ENCODE results near the gene PADI2.
A peak's percentile ranks its signal among the peaks of the same experiment; 100 is the strongest.

Gene PADI2

GRCh38 chr1:17061892-17062291 lies 57.4 kb downstream of the PADI2 start:
- Histone ChIP-seq H3K9ac (ENCODE audit: low read length) (no peak overlapping the region), H3K27ac (ENCODE audit: low read length) (no peak overlapping the region), H3K36me3 (ENCODE audit: control insufficient read depth, low read depth, low read length) (no peaks in the 10 kb centered on the region), H3K9me3 (ENCODE audit: control insufficient read depth, low read depth, low read length) (no peaks in the 10 kb centered on the region), H3K4me1 (ENCODE audit: control insufficient read depth, low read depth, low read length) (peaks cover 8% of the 10 kb centered on the region), H3K27me3 (ENCODE audit: control insufficient read depth, insufficient read depth, low read length) (no peaks in the 10 kb centered on the region), H3K4me3 (ENCODE audit: low read length) (no peak overlapping the region)

- peaks cover 8% of the 10 kb centered on the region for H3K4me1 ChIP-seq (ENCODE audit: control insufficient read depth, low read depth, low read length)
- H3K4me3 ChIP-seq (ENCODE audit: low read length), result no peak overlapping the region
- no peaks in the 10 kb centered on the region for H3K9me3 ChIP-seq (ENCODE audit: control insufficient read depth, low read depth, low read length)
- H3K9ac ChIP-seq (ENCODE audit: low read length), result no peak overlapping the region
- no peaks in the 10 kb centered on the region for H3K27me3 ChIP-seq (ENCODE audit: control insufficient read depth, insufficient read depth, low read length)
- H3K27ac ChIP-seq (ENCODE audit: low read length), result no peak overlapping the region
- H3K36me3 ChIP-seq (ENCODE audit: control insufficient read depth, low read depth, low read length), result no peaks in the 10 kb centered on the region
Measured at GRCh38 chr1:17061486-17061885, 57.8 kb downstream of the PADI2 start.

DNA sequence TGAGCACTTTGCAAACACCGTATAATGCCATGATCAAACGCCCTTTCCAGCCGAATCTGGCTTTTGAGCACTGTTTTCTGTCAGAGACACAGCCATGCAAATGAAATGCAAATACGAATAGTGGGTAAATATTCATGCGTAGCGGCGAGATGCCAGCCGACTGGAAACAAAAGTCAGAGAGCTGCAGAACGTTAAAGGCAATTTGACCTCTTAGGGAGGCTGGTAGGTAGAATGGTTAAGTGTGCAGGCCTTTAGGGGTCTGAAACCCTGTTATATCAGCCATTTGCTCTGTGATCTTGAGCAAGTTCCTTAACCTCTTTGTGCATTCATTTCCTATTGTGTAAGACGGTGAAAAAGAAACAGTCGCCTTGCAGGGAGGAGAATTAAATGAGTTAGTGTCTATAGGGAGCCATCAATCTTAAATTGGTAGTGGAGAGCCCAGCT lies 58.9 kb downstream of the PADI2 start:
- Histone ChIP-seq H3K9me3 (ENCODE audit: control insufficient read depth, low read depth, low read length) (no peaks in the 10 kb centered on the region), H3K27ac (ENCODE audit: low read length) (no peak overlapping the region), H3K9ac (ENCODE audit: low read length) (no peak overlapping the region), H3K27me3 (ENCODE audit: control insufficient read depth, insufficient read depth, low read length) (no peaks in the 10 kb centered on the region), H3K36me3 (ENCODE audit: control insufficient read depth, low read depth, low read length) (no peaks in the 10 kb centered on the region), H3K4me3 (ENCODE audit: low read length) (no peak overlapping the region), H3K4me1 (ENCODE audit: control insufficient read depth, low read depth, low read length) (peaks cover 8% of the 10 kb centered on the region)

DNA sequence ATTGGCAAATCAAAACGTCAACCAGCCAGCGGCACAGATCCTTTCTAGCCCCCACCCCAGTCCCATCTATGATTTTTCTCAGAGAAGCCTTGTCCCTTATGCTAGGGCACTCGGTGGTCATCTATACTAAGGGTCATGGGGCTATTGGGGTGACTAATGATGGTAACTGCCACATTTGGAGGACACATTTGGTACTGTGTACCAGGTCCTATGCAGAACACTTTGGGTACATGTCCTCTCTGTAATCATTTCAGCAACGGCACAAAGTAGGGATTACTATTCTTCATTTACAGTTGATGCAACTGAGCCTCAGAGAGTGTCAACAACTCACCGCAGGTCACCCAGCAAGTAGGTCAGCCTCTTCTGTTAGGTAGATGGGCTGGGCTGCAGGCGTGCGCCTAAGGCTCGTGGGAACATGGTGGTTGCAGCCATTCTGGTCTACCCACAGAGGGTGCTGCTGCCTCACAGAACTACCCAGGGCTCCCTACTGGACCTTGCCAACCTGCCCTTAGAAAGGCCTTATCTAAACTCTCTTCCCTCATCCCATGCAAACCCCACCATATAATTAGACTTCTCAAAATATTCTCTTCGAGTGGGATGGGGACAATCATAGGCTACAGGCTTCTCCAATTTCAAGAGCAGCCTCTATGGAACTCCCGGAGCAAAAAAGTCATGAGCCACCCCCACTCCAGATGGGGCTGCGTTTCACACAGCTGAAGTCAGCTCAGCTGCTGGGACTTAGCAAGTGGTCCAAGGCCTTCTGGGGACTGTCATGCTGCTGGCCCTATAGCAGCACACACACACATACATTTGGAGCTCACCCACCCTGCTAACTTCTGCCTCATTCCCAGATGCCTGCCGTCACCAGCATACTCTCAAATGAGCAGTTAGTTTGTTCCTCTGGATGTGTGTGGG lies 59.6 kb downstream of the PADI2 start:
- H3K36me3 ChIP-seq (ENCODE audit: control insufficient read depth, low read depth, low read length), result no peaks in the 10 kb centered on the region
- H3K27me3 ChIP-seq (ENCODE audit: control insufficient read depth, insufficient read depth, low read length), result no peaks in the 10 kb centered on the region
- H3K9me3 ChIP-seq (ENCODE audit: control insufficient read depth, low read depth, low read length), result no peaks in the 10 kb centered on the region
- H3K4me1 ChIP-seq (ENCODE audit: control insufficient read depth, low read depth, low read length), result peaks cover 8% of the 10 kb centered on the region
- no peak overlapping the region for H3K4me3 ChIP-seq (ENCODE audit: low read length)
- H3K9ac ChIP-seq (ENCODE audit: low read length), result no peak overlapping the region
- no peak overlapping the region for H3K27ac ChIP-seq (ENCODE audit: low read length)

- Histone ChIP-seq H3K27ac (ENCODE audit: low read length) (no peak overlapping the region), H3K36me3 (ENCODE audit: control insufficient read depth, low read depth, low read length) (peaks cover 1% of the 10 kb centered on the region), H3K9ac (ENCODE audit: low read length) (no peak overlapping the region), H3K4me3 (ENCODE audit: low read length) (no peak overlapping the region), H3K9me3 (ENCODE audit: control insufficient read depth, low read depth, low read length) (no peaks in the 10 kb centered on the region), H3K27me3 (ENCODE audit: control insufficient read depth, insufficient read depth, low read length) (no peaks in the 10 kb centered on the region), H3K4me1 (ENCODE audit: control insufficient read depth, low read depth, low read length) (peaks cover 15% of the 10 kb centered on the region)
Measured at GRCh38 chr1:17056551-17056950, 62.7 kb downstream of the PADI2 start.

GRCh38 chr1:17055801-17056200 lies 63.5 kb downstream of the PADI2 start:
- Histone ChIP-seq H3K4me3 (ENCODE audit: low read length) (no peak overlapping the region), H3K9ac (ENCODE audit: low read length) (no peak overlapping the region), H3K4me1 (ENCODE audit: control insufficient read depth, low read depth, low read length) (peaks cover 15% of the 10 kb centered on the region), H3K27ac (ENCODE audit: low read length) (no peak overlapping the region), H3K9me3 (ENCODE audit: control insufficient read depth, low read depth, low read length) (no peaks in the 10 kb centered on the region), H3K27me3 (ENCODE audit: control insufficient read depth, insufficient read depth, low read length) (no peaks in the 10 kb centered on the region), H3K36me3 (ENCODE audit: control insufficient read depth, low read depth, low read length) (peaks cover 7% of the 10 kb centered on the region)

- Histone ChIP-seq H3K4me1 (ENCODE audit: control insufficient read depth, low read depth, low read length) (peaks cover 6% of the 10 kb centered on the region), H3K9me3 (ENCODE audit: control insufficient read depth, low read depth, low read length) (no peaks in the 10 kb centered on the region), H3K27me3 (ENCODE audit: control insufficient read depth, insufficient read depth, low read length) (no peaks in the 10 kb centered on the region), H3K36me3 (ENCODE audit: control insufficient read depth, low read depth, low read length) (peaks cover 16% of the 10 kb centered on the region), H3K27ac (ENCODE audit: low read length) (peak within 1 kb of the TSS; percentile 14), H3K9ac (ENCODE audit: low read length) (peak within 1 kb of the TSS; percentile 66), H3K4me3 (ENCODE audit: low read length) (peak within 1 kb of the TSS; percentile 90)
Measured at GRCh38 chr1:17053685-17054410, 65.4 kb downstream of the PADI2 start, which contains the start of gene SDHB. SDHB (minus strand) TSS chr1:17054032; CDS start chr1:17054019, 13 bp downstream.

- no peaks in the 10 kb centered on the region for H3K27me3 ChIP-seq (ENCODE audit: control insufficient read depth, insufficient read depth, low read length)
- H3K9me3 ChIP-seq (ENCODE audit: control insufficient read depth, low read depth, low read length), result no peaks in the 10 kb centered on the region
- H3K27ac ChIP-seq (ENCODE audit: low read length), result no peak overlapping the region
- H3K9ac ChIP-seq (ENCODE audit: low read length), result peak overlapping the region; percentile 66
- H3K36me3 ChIP-seq (ENCODE audit: control insufficient read depth, low read depth, low read length), result peaks cover 16% of the 10 kb centered on the region
- peaks cover 6% of the 10 kb centered on the region for H3K4me1 ChIP-seq (ENCODE audit: control insufficient read depth, low read depth, low read length)
- peak overlapping the region; percentile 90 for H3K4me3 ChIP-seq (ENCODE audit: low read length)
Measured at GRCh38 chr1:17053086-17053684, 66.1 kb downstream of the PADI2 start.

DNA sequence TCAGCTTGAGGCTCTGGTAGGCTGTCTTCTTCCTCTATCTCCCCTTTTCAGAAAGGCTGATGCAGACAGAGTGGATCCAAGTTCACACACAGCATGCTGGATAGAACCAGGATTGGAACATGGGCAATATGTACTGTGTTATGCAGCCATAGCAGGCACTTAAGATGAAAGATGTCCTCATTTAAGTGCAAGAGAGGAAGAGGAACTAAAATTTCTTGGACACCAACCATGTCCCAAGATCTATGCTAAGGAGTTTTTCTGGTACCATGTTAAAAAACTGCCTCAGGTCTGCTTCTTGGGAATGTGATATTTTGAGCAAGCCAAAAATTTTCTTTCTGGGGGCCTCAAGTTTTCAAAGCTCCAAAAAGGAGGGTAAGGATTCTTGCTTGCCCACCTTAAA lies 66.6 kb downstream of the PADI2 start:
- peaks cover 6% of the 10 kb centered on the region for H3K4me1 ChIP-seq (ENCODE audit: control insufficient read depth, low read depth, low read length)
- no peak overlapping the region for H3K9ac ChIP-seq (ENCODE audit: low read length)
- no peaks in the 10 kb centered on the region for H3K9me3 ChIP-seq (ENCODE audit: control insufficient read depth, low read depth, low read length)
- peak overlapping the region; percentile 90 for H3K4me3 ChIP-seq (ENCODE audit: low read length)
- no peak overlapping the region for H3K27ac ChIP-seq (ENCODE audit: low read length)
- H3K27me3 ChIP-seq (ENCODE audit: control insufficient read depth, insufficient read depth, low read length), result no peaks in the 10 kb centered on the region
- H3K36me3 ChIP-seq (ENCODE audit: control insufficient read depth, low read depth, low read length), result peaks cover 16% of the 10 kb centered on the region

GRCh38 chr1:17052038-17052437 lies 67.2 kb downstream of the PADI2 start:
- no peaks in the 10 kb centered on the region for H3K27me3 ChIP-seq (ENCODE audit: control insufficient read depth, insufficient read depth, low read length)
- no peak overlapping the region for H3K9ac ChIP-seq (ENCODE audit: low read length)
- H3K27ac ChIP-seq (ENCODE audit: low read length), result no peak overlapping the region
- no peak overlapping the region for H3K4me3 ChIP-seq (ENCODE audit: low read length)
- H3K36me3 ChIP-seq (ENCODE audit: control insufficient read depth, low read depth, low read length), result peaks cover 16% of the 10 kb centered on the region
- peaks cover 6% of the 10 kb centered on the region for H3K4me1 ChIP-seq (ENCODE audit: control insufficient read depth, low read depth, low read length)
- H3K9me3 ChIP-seq (ENCODE audit: control insufficient read depth, low read depth, low read length), result no peaks in the 10 kb centered on the region

DNA sequence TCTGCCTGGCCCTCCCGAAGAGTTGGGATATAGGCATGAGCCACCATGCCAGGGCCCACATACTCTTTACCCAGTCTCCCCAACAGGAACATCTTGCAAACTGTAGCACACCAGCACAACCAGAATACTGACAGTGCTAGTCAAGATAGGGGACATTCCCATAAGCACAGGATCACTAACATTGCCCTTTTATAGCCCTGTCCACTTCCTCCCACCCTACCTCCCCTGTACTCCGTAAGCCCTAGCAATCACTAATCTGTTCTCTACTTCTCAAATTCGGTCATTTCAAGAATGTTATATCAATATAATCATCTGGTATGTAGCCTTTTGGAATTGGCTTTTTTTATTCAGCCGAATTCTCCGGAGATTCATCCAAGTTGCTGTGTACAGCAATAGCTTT lies 71.3 kb downstream of the PADI2 start:
- peaks cover 33% of the 10 kb centered on the region for H3K36me3 ChIP-seq (ENCODE audit: control insufficient read depth, low read depth, low read length)
- no peaks in the 10 kb centered on the region for H3K9me3 ChIP-seq (ENCODE audit: control insufficient read depth, low read depth, low read length)
- H3K4me1 ChIP-seq (ENCODE audit: control insufficient read depth, low read depth, low read length), result peaks cover 4% of the 10 kb centered on the region
- H3K4me3 ChIP-seq (ENCODE audit: low read length), result no peak overlapping the region
- no peaks in the 10 kb centered on the region for H3K27me3 ChIP-seq (ENCODE audit: control insufficient read depth, insufficient read depth, low read length)
- no peak overlapping the region for H3K27ac ChIP-seq (ENCODE audit: low read length)
- H3K9ac ChIP-seq (ENCODE audit: low read length), result no peak overlapping the region
